HG03575 (cell line): Measurements from ENCODE around the gene AMACR.
"Not testable (repeated sequence)": the region's sequence is repeated elsewhere in the genome, so short reads cannot be mapped to it uniquely, and the experiment has no call there.

Experiments used
- ATAC-seq: cut with Tn5 transposase; IDR thresholded peaks from one replicate; pipeline ENCODE4 v1.9.1; 2021; ENCODE audit not compliant: unreplicated experiment, insufficient number of reproducible peaks, low FRiP score; ENCODE audit errors: extremely low read depth

Gene AMACR

DNA sequence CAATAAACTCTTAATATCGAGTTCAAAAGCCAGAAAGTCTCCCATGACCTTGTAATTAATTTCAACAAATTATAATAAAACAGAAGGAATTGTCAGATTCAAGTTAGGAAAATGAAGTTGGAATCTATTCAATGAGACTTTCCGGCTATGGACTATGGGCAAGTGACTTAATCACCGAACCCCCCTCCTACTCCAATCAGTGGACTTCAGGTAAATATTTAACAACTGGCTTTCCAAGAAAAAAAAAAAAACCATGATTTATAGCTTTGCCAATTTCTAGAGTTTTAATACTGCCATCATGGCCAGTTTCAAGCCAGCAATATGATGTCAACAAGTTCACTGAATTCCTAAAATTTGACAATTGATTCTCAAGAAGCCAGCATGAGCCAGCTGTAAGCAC, 27.8 kb downstream of the AMACR start:
- ATAC-seq, result no peak

DNA sequence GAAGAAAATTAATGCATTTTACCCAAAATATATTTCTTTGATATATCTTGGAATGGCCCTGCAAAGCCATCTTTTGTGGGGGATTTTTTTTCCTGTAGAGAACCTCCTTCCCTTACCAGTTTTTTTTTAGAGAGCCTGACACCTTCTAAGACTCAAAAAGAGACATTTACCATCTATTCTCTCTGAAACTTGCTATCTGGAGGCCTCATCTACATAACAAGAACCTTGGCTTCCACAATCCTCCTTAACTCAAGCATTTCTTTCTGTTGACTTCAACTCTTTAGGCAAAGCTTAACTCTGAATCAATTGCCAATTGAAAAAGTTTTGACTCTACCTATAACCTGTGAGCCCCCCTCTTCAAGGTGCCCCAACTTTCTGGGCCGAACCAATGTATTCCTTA, 29.5 kb downstream of the AMACR start:
- ATAC-seq, result no peak

DNA sequence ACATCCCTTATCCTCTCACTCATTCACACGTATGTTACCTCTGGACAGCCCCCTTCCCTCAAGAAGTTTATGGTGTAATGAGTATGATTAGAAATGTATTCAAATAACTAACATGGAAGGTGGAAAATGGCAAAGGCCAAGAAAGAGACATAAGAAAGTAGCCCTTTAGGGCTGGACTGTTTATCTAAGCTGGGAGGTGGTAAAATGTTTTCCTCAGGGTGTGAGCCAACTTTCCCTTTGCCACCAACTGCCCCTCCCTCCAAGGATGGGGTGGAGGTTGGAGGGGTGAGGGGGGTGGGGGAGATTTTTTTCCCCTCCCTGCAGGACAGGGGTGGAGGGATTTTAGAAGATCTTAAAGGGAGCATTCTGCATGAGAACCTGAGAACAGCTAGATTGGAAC, 31.5 kb downstream of the AMACR start:
- ATAC-seq, result no peak

DNA sequence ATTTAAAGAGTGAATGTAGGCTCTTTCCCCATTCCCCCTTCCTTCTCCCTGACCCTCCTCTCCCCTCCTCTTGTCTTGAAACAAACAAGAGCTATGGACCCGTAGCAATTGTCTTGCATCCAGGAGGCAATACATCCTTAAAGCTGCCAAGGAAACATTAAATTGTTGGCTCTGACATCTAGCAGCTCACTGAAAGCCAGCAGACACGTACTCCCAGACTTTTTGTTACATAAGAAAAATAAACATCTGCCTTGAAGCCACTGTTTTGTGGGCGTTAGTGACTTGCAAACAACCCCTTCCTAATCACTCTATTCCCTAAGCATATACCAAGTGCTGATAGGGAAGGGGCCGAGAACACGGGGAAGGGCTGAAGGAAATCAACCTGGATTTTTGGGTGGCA, 32.0 kb downstream of the AMACR start:
- no peak for ATAC-seq

DNA sequence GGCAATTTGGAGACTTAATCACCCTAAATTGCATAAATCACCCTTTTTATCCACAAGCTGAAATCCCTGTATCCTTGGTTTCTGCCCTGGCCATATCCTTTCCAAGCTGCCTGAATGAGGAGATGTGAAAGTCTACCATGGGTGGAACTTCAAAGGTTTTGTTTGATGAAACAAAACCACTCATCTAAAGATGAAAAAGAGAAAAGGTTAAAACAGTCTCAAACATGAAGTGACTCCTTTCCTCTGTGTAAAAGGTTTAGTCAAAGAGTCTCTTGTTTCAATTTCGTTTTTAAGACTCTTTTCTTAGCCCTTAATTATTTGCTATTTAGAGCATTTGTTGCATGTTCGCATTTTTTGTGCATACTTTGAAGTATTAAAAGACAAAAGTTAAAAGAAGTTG, 34.6 kb downstream of the AMACR start:
- ATAC-seq, result no peak

- ATAC-seq, result no peak
These were observed 38.0 kb downstream of the AMACR start for GRCh38 chr5:33969572-33970452.

GRCh38 chr5:33968211-33969005, 39.4 kb downstream of the AMACR start:
- no peak for ATAC-seq

DNA sequence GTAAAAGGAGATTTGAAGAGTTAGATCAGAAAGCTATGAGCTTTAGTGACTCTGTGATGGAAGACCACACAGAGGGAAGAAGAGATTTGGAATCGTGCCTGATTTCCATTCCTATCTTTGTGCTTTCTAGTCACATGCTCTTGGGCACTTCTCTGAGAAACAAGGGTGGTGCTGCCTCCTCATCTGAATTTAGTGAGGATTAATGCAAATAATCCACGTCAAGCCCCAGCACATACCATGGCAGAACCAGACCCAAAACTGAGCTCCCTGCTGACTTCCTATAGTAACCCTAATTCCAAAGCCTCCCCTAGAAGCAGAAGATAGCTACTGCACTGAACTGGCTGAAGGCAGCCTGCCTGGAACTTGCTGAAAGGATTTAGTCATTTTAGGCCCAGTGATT, 41.0 kb downstream of the AMACR start:
- no peak for ATAC-seq

DNA sequence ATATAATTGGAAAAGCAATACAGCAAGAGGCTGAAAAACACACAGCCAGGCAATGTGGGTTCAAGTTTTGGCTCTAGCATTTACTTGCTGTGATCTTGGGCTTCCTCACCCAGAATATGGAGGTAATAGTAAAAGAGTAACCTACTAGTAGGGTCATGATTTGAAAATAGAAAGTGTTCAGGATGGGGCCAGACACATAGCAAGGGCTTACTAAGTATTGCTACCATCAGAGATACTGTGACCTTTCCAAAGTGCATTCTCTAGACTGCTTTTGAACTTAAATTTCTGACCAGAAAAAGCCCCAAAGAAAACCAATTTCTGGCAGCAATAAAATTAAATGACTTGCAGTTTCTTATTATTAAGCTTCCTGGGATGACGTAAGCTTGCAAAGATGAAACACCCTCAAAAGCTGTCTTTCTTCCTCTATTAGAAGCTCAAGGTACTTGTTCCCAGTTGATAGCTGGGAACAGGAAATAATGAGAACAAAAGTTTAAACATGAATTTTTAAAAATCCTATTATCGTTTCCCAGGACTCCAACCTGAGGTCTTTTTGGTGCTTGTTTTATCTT, 43.6 kb downstream of the AMACR start:
- no peak for ATAC-seq

DNA sequence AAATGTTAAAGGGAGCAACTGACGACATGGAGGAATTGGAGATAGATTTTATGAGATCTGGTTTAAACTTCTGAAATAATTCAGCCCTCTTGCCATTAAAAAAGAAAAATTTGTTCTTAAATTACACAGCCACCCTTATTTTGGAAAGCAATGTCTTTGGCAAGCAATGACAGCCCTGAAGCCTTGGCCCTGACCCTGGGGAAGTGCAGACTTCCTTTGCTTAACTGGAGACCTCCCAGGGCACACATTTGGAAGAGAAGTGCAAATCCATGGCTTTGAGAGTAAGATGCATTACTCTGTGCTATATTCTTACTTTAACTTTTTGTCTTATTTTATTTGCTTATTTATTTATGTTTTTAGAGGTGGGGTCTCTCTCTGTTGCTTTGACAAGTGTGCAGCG, 49.7 kb downstream of the AMACR start:
- ATAC-seq, result no peak

DNA sequence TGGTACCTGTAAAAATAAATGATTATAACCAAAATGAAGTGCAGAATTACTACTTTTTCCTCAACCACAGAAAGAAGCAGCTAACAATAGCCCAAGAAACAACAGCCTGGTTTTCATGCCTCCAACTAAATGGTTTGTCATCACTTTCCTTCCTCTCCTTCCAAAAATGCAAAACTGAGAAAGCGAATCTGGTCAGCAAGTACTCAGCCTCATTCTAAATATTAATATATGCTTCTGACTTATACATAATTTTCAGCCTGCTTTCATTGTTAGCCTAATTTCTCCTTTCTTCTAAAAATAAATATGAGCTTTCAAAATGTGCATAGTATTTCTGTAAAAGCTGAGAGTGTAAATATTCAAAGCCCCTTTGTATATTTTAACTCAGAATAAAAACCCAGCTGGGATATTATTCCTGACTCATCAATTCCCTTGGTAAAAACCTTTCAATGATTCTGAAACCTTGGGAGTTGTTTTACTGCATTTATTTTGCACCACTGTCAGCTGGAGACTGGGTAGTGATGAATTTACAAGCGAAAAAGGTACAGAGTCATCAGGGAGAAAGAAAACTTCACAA, 50.2 kb downstream of the AMACR start:
- no peak for ATAC-seq

- not testable (repeated sequence) for ATAC-seq
These were observed 55.7 kb downstream of the AMACR start for GRCh38 chr5:33952175-33952574.

GRCh38 chr5:33944543-33945132, 63.2 kb downstream of the AMACR start:
- no peak for ATAC-seq

GRCh38 chr5:33941090-33941489, 66.8 kb downstream of the AMACR start:
- ATAC-seq, result no peak

DNA sequence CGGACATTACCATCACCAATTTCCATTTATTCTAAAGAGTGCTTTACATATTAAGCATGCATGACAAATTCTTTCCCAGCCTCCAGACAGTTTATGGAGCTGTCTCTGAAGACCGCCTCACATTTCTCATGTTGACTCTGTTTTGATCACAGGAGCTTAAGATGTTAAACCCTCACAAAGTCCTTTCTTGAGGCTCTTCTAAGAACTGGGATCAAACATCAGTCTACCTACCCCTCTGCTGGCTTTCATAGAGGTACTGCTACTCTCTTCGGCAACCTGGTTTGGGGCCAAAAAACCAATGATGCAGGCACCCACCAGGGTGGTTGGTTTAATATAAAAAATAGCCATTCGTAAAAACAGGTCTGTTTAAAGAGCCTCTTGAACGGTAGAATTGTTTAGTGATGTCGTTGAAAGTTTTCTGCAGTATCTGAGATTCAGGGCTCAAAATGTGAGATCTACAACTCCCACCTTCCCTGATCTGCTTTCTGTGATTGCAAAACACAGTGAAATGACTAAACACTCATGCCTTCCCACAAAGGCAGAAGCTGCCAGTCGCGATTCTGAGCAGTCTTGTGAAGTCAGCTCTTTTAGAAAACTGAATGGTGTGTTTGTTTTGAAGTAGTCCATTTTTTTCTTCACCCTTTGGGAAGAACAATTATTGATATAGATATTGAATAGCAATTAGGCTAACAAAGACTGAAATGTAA, 68.1 kb downstream of the AMACR start:
- no peak for ATAC-seq

GRCh38 chr5:33938881-33939280, 69.0 kb downstream of the AMACR start:
- ATAC-seq, result no peak

- no peak for ATAC-seq
These were observed 69.4 kb downstream of the AMACR start for GRCh38 chr5:33938507-33938796.

GRCh38 chr5:33937707-33938506, 69.9 kb downstream of the AMACR start:
- ATAC-seq, result no peak
